Measurements from ENCODE around the gene TAS2R42. TPM values are rescaled to one million over a fixed set of nuclear protein-coding genes. Genes with fewer than 3 reads are reported as not detected.

TAS2R42 gene
- total and polyA plus RNA-seq, 2 of the 13 experiments (the other 11 are each of a cell fraction or from before 2014, with no cell fraction given), result not detected

- TF ChIP-seq LRRFIP1 (CRISPR knock-in tag; conservative IDR thresholded peaks at IDR 0.05), result no peak
- no peak for TF ChIP-seq JUND (CRISPR knock-in tag; IDR thresholded peaks at IDR 0.05)
- no peak for TF ChIP-seq ZNF24 (IDR thresholded peaks at IDR 0.05)
- no peak for TF ChIP-seq ATAD3A (CRISPR knock-in tag; IDR thresholded peaks at IDR 0.05)
Observed at GRCh38 chr12:11202811-11203210, 16.1 kb upstream of the TAS2R42 start (continued).

- Histone ChIP-seq H4K20me1 (ENCODE audit: insufficient read depth, low read length) (no peaks in the 10 kb centered on the region), H3K27me3 (ENCODE audit: control insufficient read depth in 1 of 2, insufficient read depth in 2 of 2, low read length in 2 of 2) (no peaks in the 10 kb centered on the region), H3K9ac (ENCODE audit: insufficient read depth, low read depth, low read length) (no peak overlapping the region), H3K4me3 (replicated peaks in 1 of 3; ENCODE audit: insufficient read depth in 1 of 3, low read depth in 2 of 3, low read length in 3 of 3) (no peak overlapping the region), H3K27ac (ENCODE audit: extremely low read length, insufficient read depth, low read length) (no peak overlapping the region), H3K79me2 (ENCODE audit: insufficient read depth, low read length) (no peaks in the 10 kb centered on the region), H3K4me1 (ENCODE audit: insufficient read depth, low read length) (no peaks in the 10 kb centered on the region), H3K36me3 (replicated peaks in 1 of 2; ENCODE audit: control insufficient read depth in 1 of 2, insufficient read depth in 2 of 2, low read length in 2 of 2) (no peaks in the 10 kb centered on the region), H2AFZ (ENCODE audit: low read length) (no peak overlapping the region), H3K9me3 (ENCODE audit: low read length) (no peaks in the 10 kb centered on the region), H3K4me2 (ENCODE audit: low read depth, low read length) (no peak overlapping the region)
- FAIRE-seq (no peak), ATAC-seq (no peak), DNase-seq (ENCODE audit: low spot score) (no peak)
- TF ChIP-seq GLI4 (CRISPR knock-in tag; IDR thresholded peaks at IDR 0.05; ENCODE audit: borderline replicate concordance), result no peak
- TF ChIP-seq TBP (CRISPR knock-in tag; IDR thresholded peaks at IDR 0.05), result no peak
- TF ChIP-seq ZBTB3 (CRISPR knock-in tag; IDR thresholded peaks at IDR 0.05; ENCODE audit: borderline replicate concordance, low read depth), result no peak
- TF ChIP-seq ATF3 (CRISPR knock-in tag; IDR thresholded peaks at IDR 0.05), result no peak
- no peak for TF ChIP-seq ZNF598 (CRISPR knock-in tag; IDR thresholded peaks at IDR 0.05; ENCODE audit: borderline replicate concordance)
- TF ChIP-seq ZIK1 (CRISPR knock-in tag; IDR thresholded peaks at IDR 0.05; ENCODE audit: borderline replicate concordance, low read depth), result no peak
- no peak for TF ChIP-seq HNRNPUL1 (IDR thresholded peaks at IDR 0.05; ENCODE audit: low read depth, low read length)
- no peak for TF ChIP-seq RARG (CRISPR knock-in tag; IDR thresholded peaks at IDR 0.05; ENCODE audit: low read depth)
- no peak for TF ChIP-seq GZF1 (CRISPR knock-in tag; IDR thresholded peaks at IDR 0.05)
- no peak for TF ChIP-seq ZNF234 (CRISPR knock-in tag; conservative IDR thresholded peaks at IDR 0.05)
- TF ChIP-seq ZBTB44 (CRISPR knock-in tag; IDR thresholded peaks at IDR 0.05), result no peak
- no peak for TF ChIP-seq TBX2 (CRISPR knock-in tag; IDR thresholded peaks at IDR 0.05; ENCODE audit: borderline replicate concordance)
- CTCF ChIA-PET (ENCODE audit: low intra/inter-chr PET ratio, low total read pairs), result no interaction called here
- in situ Hi-C loops (cut with HindIII; ENCODE audit: extremely low pct_ligation_motif_present, low pct_unique_long_range_greater_than_20kb), result no loop called here
- intact Hi-C loops (cut with micrococcal nuclease; ENCODE audit: unreplicated experiment), result no loop called here
- POLR2A ChIA-PET, result interaction anchor here (1.3 kb wide), 1 partner anchor 12 kb away, joined by 4 read pairs; the partner anchor contains the start of gene SMIM10L1
- BruUV-seq (replicated peaks), result no TSS peak
Observed at GRCh38 chr12:11183011-11183410, 3.7 kb downstream of the TAS2R42 start.

All from HepG2 (cell line).